Stimulated activated CD4-positive, alpha-beta T cell treated with anti-CD3 and anti-CD28 coated beads, Interleukin-4, amount 100 ng/mL, for 4 hours (primary cell): ENCODE results near the gene PLPP6.
A peak's percentile ranks its signal among the peaks of the same experiment; 100 is the strongest.

Source experiments
- DNase-seq, 2 experiments: peaks; one replicate each; pipeline ENCODE4 v3.0.0-alpha.2; 2020

The PLPP6 gene

GRCh38 chr9:4662989-4663792, 1.1 kb downstream of the PLPP6 start:
- DNase-seq = no peak

DNA sequence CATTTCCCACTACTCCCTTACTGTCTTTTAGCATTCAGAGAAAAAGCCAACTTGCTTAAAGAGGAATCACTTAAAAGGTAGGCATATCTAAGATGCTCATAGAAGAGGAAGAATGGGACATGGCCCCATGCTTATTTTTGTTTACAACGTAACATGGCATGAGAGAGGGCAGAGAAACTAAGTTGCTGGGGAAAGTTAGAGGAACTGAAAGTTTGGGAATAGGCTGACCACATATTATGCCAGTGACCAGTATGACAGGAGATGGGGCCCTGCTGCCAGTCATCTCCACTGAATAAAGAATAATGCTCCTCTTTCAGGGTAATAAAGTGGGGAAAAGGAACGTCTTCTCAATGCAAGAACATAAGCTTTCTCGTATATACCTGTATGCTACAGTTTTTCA, 1.9 kb downstream of the PLPP6 start:
- DNase-seq = no peak

DNA sequence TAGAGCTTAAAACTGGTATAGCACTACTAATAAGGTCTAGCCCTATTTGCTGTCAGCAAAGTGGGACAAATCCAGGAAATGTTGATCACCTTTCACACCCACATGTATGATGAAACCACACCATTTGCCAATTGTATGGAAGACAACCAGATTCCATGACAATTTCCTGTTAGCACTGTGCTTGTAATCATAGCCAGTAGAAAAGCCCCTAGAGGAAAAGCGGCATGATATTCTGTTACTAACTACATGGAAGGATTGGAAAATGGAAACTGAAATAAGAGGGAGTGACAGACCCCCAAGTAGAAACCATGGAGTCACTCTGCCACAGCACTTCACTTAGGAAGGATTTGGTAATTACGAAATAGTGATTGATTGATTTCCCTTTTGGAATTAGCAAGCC, 3.3 kb downstream of the PLPP6 start:
- no peak for DNase-seq

DNA sequence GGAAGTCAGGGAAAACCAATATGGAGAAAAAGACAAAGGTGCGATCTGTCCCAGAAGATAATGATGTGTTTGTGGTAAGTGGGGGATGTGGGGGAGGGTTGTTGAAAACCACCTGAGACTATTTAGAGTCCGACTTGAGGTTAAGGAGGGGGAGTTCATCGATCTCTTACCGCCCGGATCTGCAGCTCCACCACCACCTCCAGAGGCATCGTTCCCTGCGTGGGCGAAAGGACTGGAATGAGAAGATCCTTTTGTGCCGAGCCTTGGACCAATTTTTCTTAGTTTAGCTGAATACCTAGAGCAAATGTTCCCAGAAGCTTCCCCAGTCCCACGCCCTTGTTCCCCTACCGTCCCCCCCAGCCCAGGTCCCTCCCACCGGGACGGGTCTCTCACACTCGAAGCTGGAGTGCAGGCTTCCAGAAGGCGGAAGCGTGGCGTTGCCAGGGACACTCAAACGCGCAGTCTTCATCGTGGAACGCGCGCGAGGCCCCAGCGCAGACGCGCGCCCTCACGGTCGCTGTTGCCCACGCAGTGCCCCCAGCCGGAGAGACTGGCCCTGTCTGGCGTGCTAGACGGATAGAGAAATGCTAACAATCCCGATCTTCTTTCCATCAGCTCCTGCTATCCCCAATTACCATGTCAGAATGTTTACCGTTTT, 4.1 kb downstream of the PLPP6 start, which contains the start of gene SPATA6L:
Gene SPATA6L (minus strand): TSS at position 439 of the 658 bp plus-strand sequence. CDS start 230 bp downstream, at position 209.
- peak; percentile 30 to 37 for DNase-seq

DNA sequence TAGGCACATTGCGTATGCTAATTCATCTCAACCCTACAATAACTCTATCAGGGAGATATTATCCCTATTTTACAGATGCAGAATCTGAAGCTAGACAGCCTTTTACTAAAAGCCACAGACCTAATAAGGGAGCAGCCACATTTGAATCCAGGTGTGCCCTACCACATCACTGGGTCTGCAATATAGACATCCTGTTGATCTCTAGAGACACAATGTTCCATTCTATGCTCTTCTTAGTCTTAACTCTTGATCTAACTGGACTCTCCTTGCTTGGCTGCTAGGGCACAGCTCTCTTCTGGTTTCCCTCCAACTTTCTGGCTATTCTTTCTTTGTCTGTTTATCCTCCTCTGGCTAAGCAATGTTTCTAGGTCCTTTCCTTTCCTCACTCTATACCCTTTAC, 5.6 kb downstream of the PLPP6 start:
- no peak for DNase-seq

DNA sequence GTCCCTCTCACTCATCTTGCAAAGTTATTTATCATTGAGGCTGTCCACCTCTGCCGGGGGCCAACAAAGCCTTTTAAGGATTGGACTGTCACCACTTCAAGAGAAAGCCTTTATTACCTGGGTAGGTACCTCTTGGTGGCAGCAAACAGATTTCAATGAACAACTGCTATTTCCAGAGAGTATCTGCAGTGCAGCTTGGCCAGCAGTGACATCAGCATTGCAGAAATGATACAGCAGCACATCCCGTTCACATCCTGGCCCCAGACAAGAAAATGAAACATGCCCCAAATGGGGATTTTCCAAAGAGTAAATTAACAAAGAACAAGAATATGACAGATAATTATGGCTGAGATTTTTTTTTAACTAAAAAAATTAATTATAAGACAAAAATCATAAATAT, 6.5 kb downstream of the PLPP6 start:
- no peak for DNase-seq

GRCh38 chr9:4669890-4670289, 7.8 kb downstream of the PLPP6 start:
- no peak for DNase-seq

- DNase-seq = no peak
Observed at GRCh38 chr9:4670591-4670990, 8.5 kb downstream of the PLPP6 start.

DNA sequence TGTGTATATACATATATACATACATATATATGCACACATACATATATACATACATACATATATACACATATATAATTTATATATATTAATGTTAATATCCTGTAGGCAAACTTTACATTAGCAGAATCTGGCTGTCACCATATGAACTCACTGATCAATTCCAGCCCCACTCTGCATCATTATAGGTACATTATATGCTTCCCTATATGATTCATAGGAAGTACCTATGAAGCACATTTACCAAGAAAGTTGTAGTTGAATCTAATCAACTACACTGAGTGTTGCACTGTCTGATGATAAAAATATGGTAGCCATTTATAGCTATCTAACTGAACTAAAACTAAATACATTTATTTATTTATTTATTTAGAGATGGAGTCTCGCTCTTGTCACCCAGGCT, 9.6 kb downstream of the PLPP6 start:
- DNase-seq = no peak

- DNase-seq = no peak
Observed at GRCh38 chr9:4674783-4675182, 12.7 kb downstream of the PLPP6 start.

DNA sequence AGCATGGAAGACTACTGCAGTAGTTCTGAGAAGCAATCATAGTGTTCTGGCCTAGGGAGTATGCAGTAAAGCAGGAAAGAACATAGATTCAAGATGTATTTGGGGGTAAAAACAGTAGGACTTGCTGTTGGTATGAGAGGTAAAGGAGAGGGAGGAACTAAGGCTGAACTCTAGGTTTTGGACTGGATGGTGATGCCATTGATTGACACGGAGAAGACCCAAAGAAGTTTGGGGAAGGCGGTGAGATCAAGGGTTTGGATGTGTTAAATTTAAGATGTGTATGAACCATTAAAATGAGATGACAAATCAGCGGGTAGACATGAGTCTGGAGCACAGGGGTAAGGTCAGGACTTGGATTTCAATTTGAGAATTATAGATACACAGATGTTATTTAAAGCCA, 15.3 kb downstream of the PLPP6 start:
- DNase-seq = no peak

DNA sequence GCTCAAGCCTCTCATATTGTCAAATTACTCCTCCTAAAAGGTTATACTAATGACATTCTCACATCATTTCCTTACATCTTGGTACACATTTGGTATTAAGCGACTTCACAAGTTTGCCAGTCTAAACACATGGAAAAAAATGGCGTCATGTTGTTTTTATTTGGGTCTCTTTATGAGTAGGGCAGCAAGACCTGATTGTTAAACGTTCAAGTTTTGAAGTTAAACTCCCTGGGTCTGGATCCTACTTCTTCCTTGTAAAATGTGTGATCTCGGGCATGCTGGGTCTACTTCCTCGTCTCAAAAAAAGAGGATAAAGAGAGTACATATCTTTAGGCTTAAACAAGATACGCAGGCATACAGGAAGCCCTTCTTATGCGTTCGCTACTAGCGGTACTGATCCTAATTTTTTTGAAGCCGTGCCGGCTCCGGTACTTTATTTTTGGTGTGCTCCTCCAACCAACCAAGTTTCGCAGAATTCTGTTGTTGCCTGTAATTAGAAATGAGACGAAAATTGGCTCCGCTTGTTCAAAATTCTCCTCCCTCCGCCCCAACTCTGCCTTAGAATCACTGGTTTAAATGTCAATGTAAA, 16.7 kb downstream of the PLPP6 start:
- no peak for DNase-seq

DNA sequence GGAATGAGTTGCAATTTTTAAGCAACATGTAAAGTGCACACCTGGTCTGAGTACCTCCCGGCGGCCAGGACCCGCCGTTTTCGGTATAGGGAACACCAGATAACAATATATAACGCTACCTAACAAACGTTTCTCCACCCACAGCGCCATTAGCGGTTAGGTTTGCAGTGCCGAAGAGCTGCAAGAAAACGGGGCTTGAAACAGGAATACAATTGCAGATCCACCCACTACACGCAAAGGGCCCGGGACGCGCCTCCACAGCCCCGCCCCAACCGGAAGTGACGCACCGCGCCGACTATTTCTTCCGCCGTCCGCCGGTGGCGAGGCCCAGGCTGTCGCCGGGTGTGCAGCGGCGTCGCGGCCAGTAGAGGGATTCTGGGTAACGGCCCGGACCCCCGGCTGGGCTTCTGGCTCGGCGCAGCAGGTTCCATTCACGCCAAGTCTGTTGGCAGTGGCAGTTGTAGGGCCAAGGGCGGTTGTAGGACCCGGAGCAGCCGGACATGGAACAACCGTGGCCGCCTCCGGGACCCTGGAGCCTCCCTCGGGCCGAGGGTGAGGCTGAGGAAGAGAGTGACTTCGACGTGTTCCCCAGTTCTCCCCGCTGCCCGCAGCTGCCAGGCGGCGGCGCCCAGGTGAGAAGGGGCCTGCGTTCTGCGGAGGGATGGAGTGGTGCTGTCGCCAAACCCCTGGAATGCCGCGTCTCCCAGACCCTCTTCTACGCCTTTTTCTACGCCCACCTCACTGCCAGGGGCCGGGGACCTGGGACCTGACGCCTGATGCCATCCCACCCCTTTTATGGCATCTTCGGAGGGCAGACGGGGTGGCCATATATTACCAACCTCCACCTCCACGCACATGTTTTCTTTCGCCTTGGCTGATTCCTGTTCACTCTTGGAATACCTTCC, 17.4 kb downstream of the PLPP6 start, which contains the start of gene CDC37L1:
Gene CDC37L1 (plus strand): TSS at position 302 of the 905 bp plus-strand sequence. CDS start 199 bp downstream, at position 501.
- DNase-seq = peak; percentile 97 to 100

DNA sequence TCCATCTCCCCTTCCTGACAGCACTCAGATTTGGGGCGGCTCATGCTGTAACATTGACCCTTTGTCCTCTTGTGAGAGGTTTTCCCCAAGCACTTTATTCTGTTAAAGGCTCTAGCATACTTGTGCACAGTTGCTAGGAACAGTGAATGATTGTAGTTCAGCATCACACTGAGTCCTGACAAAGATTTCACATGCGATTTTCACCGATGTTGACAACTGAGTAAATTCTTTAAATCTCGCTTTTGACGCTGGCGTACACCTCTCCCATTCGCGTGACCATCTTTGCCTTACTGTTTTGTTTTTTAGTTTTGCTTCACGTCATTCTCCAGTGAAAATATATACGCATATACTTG, 18.1 kb downstream of the PLPP6 start:
- DNase-seq = no peak

- DNase-seq = no peak
Observed at GRCh38 chr9:4680750-4681149, 18.7 kb downstream of the PLPP6 start.

GRCh38 chr9:4684820-4685219, 22.7 kb downstream of the PLPP6 start:
- no peak for DNase-seq

DNA sequence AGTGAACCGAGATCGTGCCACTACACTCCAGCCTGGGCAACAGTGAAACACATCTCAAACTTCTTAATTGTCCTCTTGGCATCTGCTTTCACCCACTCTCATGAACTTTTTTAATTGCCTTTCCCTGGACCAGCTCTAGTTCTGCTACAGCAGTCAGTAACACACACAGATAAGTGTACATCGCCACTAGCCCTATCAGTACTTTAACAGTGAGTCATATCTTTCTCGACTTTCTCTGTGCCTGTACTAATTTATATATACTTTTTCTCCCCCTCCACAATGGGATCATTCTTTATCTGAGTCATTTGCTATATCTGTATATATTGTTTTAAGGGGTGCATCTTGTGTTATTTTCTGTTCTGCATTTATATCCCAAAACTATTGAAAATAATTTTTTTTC, 24.0 kb downstream of the PLPP6 start:
- no peak for DNase-seq

GRCh38 chr9:4686584-4686983, 24.5 kb downstream of the PLPP6 start:
- no peak for DNase-seq

DNA sequence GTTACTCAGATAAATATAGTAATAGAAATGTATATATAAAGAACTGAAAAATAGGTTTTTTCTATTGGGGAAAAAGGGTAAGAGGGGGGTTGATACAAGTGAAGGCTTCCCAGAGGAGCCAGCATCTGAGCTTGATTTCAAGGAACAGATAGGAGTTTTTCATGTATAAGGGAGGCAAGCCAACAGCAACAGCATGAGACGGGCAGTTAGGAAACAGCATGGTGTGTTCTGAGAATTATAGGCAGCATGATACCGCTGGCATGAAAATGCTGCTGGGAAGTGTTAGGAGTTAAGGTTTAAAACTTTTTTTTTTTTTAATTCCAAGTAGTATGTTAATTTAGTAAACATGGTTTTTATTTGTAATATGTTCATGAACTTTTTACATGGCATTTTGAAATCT, 26.9 kb downstream of the PLPP6 start:
- DNase-seq = no peak

DNA sequence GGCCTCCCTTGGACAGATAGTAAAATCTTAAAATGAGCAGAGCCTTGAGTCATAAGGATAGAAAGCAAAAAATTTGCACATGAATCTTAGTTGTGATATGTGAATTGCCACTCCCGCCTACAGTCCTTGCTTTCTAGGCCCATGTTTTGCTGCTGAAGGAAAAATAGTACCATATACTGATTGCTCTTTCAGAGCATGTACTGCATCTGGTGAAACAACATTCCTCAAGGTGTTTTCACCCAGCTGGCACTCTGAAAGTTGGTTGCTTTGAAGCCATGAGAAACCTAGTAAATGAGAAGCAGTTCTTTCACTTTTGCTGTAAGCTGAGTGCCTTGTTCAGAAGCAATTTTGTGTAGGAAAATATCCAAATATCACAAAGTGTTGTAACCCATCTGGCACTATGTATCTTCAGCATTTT, 27.6 kb downstream of the PLPP6 start:
- no peak for DNase-seq

DNA sequence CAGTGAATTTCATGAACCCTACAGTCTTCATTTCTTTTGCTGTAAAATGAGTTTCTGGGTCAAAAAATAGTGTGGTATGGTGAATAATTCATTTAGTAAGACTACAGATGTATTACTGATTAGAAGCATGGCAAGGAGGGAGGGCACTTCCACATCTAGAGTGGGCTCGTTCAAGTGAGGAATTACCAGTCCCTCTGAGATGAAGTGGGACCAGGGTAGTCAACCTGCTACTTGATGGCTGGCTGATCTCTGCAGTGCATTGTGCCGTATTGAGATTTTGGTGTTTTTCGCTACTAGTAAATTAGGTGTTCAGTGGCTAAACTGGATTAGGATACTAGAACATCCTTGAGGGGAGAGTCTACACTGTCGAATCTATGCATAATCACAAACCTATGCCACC, 28.1 kb downstream of the PLPP6 start:
- DNase-seq = no peak

GRCh38 chr9:4691795-4692194, 29.7 kb downstream of the PLPP6 start:
- DNase-seq = no peak

- DNase-seq = no peak
Observed at GRCh38 chr9:4700091-4700490, 38.0 kb downstream of the PLPP6 start.
